PC-3 (cell line): ENCODE data around the gene IRF1.

Source experiments
- EZH2 ChIP-seq: fragments of 300-600 bp; sonication (generic); IDR thresholded peaks from one replicate; pipeline ENCODE4 v1.6.1; 2017; ENCODE audit warnings: antibody characterized with exemption, mild to moderate bottlenecking, low read length; ENCODE audit not compliant: unreplicated experiment
- EZH2phosphoT487 ChIP-seq: fragments of 300-600 bp; sonication (generic); IDR thresholded peaks from 2 replicates; pipeline ENCODE4 v1.6.1; 2018; ENCODE audit warnings: mild to moderate bottlenecking, antibody characterized with exemption, low read length, borderline replicate concordance
- TF ChIP-seq, protein P1 (sequence below): fragments of 300-600 bp; sonication (generic); conservative IDR thresholded peaks from 2 replicates; pipeline ENCODE4 v1.5.1; 2017; ENCODE audit warnings: antibody characterized with exemption, low read depth, mild to moderate bottlenecking, low read length

DNA sequence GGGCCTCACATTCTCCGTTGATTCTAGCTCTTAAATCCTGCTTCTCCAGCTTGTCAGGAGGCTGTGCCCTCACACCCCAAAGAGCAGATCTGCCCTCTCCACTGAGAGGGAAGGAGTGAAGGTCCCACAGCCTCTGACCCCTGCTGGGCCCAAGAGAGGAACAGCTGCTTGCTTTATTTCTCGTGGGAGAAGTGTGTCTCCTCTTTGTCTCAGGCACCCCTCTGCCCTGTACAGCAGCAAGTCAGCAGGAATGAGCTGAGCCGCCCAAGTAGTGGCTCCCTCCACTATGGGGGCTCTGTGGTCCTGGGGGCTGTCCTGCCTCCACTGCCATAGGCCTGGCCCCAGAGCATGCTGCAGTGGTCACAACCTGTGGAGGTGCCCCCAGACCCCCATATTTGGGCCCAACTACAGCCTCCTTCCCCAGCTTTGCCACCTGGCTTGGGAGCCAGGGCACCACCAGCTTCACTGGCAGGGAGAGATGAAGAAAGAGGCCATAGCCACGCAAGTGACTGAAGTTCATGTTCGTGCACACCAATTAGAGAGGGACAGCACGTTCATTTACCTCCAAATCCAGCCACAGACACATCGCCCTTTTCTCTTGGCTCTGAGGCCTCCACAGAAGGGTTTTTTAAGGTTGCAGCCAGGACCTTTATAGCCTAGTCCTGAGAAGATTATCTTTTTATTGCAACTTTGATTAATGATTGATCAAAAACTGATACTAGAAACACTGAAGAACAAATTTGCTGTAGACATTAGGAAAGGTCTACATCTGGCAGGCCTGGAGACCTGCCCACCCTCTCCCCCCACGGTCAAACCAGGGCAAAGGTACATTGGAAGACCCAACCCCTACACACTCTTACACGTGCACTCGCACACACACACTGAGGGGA lies 27.5 kb downstream of the IRF1 start:
- TF ChIP-seq, protein P1, sequence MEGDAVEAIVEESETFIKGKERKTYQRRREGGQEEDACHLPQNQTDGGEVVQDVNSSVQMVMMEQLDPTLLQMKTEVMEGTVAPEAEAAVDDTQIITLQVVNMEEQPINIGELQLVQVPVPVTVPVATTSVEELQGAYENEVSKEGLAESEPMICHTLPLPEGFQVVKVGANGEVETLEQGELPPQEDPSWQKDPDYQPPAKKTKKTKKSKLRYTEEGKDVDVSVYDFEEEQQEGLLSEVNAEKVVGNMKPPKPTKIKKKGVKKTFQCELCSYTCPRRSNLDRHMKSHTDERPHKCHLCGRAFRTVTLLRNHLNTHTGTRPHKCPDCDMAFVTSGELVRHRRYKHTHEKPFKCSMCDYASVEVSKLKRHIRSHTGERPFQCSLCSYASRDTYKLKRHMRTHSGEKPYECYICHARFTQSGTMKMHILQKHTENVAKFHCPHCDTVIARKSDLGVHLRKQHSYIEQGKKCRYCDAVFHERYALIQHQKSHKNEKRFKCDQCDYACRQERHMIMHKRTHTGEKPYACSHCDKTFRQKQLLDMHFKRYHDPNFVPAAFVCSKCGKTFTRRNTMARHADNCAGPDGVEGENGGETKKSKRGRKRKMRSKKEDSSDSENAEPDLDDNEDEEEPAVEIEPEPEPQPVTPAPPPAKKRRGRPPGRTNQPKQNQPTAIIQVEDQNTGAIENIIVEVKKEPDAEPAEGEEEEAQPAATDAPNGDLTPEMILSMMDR: no peak
- TF ChIP-seq EZH2: no peak
- no peak for TF ChIP-seq EZH2phosphoT487
